Stimulated activated CD4-positive, alpha-beta T cell treated with anti-CD3 and anti-CD28 coated beads, Interleukin-4, amount 100 ng/mL, for 4 hours (primary cell): ENCODE results near the gene CTCF.

Experiments used
- DNase-seq, 2 experiments: peaks; one replicate each; pipeline ENCODE4 v3.0.0-alpha.2; 2020

CTCF gene

GRCh38 chr16:67549240-67549639 is 13.1 kb upstream of the CTCF start:
- DNase-seq, result no peak

- no peak for DNase-seq
These were observed 12.4 kb upstream of the CTCF start for GRCh38 chr16:67549936-67550335.

GRCh38 chr16:67551091-67551490 is 11.2 kb upstream of the CTCF start:
- no peak for DNase-seq

- DNase-seq, result no peak
These were observed 10.4 kb upstream of the CTCF start for GRCh38 chr16:67551972-67552371.

GRCh38 chr16:67552476-67552875 is 9.8 kb upstream of the CTCF start:
- DNase-seq, result no peak

GRCh38 chr16:67555795-67556212 is 6.5 kb upstream of the CTCF start:
- DNase-seq, result no peak

- no peak for DNase-seq
These were observed 3.5 kb upstream of the CTCF start for GRCh38 chr16:67558859-67559258.

GRCh38 chr16:67560827-67561342 is 1.4 kb upstream of the CTCF start:
- DNase-seq, result no peak

- DNase-seq, result no peak
These were observed 864 bp upstream of the CTCF start for GRCh38 chr16:67561501-67561823.

- DNase-seq, result peak; percentile 95
These were observed 351 bp upstream of the CTCF start for GRCh38 chr16:67561824-67562525.

- DNase-seq, result peak; percentile 53 to 54
These were observed 787 bp downstream of the CTCF start for GRCh38 chr16:67562918-67563707.

- DNase-seq, result no peak
These were observed 1.6 kb downstream of the CTCF start for GRCh38 chr16:67563708-67564468.

GRCh38 chr16:67565470-67566100 is 3.3 kb downstream of the CTCF start:
- no peak for DNase-seq

GRCh38 chr16:67571464-67571863 is 9.1 kb downstream of the CTCF start:
- DNase-seq, result no peak

- no peak for DNase-seq
These were observed 9.7 kb downstream of the CTCF start for GRCh38 chr16:67571981-67572431.

- no peak for DNase-seq
These were observed 17.4 kb downstream of the CTCF start for GRCh38 chr16:67579686-67580085.

GRCh38 chr16:67580202-67580601 is 17.9 kb downstream of the CTCF start:
- DNase-seq, result no peak

- DNase-seq, result no peak
These were observed 31.0 kb downstream of the CTCF start for GRCh38 chr16:67593288-67593687.

- no peak for DNase-seq
These were observed 31.4 kb downstream of the CTCF start for GRCh38 chr16:67593701-67594100.

- no peak for DNase-seq
These were observed 32.1 kb downstream of the CTCF start for GRCh38 chr16:67594256-67594915.

- no peak for DNase-seq
These were observed 32.6 kb downstream of the CTCF start for GRCh38 chr16:67594956-67595355.

GRCh38 chr16:67598527-67598926 is 36.2 kb downstream of the CTCF start:
- DNase-seq, result no peak
